Measurements from ENCODE around the gene REPS2.

REPS2 gene

DNA sequence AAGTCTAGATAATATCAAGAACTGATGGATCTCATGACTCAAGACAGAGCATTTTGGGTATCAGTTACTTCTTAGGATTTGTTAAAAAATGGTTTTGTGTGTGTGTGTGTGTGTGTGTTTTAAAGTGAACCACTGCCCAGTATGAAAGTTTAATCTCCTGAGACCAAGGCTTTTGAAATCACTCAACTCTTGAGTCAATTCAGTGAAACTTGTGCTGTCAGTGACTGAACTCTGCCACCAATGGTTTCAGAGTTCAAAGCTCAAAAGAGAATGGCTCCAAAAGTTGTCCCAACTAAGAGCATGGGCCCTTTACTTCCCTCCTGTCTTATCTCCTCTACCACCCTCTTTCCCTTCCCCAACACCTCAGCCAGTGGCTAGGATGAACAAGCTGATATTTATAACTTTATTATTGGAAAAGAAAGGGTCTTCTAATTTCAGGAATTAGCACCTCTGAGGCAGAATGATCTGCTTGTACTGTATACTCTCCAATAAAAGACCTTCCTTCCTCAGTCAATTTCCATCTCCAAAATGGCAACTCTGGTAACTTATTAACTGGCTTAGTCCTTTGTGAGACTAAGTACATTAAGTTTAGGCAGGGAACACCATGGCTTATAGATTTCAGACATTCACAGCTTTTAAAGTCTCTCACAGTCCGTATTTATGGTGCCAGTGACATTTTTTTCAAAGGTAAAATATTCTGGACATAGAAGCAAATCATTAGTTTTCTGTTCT, 152.2 kb downstream of the REPS2 start:
- DNase-seq, result no peak

DNA sequence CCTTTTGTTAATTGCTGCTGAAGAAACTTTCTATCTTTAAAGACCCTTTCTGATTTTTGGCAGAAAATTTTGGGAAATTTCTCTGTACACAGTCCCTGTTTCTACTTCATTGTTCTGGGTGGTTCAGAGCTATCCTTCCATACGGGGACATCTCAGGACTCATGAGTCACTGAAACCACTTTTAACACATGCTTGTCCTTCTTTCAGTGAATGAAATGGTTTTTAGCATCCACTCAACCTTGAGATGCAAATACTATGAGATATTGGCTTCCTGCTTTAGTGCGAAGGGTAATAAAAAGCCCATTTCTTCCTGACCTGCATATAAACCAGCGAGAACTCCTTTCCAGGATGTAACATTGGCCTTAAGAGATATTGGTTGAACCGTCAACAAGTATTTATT, 158.0 kb downstream of the REPS2 start:
- DNase-seq, result no peak

- DNase-seq, result no peak
Observed at GRCh38 chrX:17120816-17121215, 174.4 kb downstream of the REPS2 start.

- DNase-seq, result no peak
Observed at GRCh38 chrX:17154001-17154400, 207.5 kb downstream of the REPS2 start.

DNA sequence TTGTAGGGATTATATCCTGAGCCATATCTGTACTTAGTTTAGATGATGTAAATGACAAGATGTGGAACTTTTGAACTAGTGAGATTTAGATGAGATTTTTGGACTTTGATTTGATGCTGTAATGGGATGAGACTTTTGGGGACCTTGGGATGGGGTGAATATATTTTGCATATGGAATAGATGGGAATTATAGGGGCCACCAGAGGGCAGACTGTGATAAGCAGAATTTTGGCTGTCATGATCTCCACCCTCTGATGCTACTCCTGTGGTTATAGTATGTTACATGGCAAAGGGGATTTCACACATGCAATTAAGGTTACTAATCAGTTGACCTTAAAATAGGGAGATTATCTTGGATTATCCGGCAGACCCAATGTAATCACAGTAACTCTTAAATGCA, 214.5 kb downstream of the REPS2 start:
- no peak for DNase-seq

DNA sequence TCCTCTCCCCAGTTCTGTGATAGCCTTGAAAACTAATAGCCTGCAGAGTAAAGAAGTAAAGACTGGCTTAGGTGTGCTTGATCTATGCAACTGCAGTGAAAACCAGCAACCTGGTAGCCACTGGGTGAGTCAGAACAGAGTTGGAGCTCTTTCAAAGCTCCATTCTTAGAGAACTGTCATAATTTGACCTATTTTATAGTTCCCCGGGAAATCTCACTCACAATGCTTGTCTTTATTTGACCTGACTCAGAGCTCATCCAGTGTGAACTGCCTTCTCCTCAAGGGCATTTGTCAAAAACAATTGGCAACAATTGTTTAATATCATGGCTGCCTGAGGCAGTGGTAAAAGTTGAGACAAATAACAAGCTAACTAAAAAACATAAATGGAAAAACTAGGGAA, 215.5 kb downstream of the REPS2 start:
- no peak for DNase-seq

DNA sequence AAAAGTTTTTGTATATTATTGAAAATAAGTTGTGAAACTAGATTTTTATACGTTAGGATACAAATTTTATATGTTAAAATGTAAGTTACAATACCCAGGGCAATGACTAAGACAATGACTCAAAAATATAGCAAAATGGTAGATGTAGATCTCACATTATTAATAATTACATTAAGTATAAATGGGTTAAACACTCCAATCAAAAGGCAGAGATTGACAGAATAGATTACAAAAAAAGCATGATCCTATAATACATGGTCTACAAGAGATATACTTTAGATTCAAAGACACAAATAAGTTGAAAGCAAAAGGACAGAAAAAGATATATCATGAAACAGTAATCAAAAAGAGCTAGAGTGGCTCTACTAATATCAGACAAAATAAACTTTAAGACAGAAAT, 217.6 kb downstream of the REPS2 start:
- no peak for DNase-seq

- DNase-seq, result no peak
Observed at GRCh38 chrX:17164941-17165340, 218.5 kb downstream of the REPS2 start.

DNA sequence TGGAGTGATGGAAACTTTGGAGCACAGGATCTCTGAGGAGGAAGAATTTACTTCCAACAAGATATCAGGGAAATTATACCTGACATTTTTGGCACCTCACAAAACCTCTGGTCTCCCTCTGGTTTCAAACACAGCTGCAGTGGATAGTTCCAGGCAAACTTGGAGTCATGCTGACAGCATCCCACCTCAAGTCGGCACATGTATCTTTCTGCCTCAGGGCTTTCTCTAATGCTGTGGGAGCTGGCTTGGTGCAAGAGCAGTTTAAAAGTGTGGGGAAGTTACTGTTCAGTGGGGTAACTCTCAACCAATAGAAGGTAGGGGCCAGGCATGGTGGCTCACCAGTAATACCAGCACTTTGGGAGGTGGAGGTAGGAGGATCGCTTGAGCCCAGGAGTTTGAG, 221.5 kb downstream of the REPS2 start:
- DNase-seq, result no peak

- DNase-seq, result no peak
Observed at GRCh38 chrX:17170973-17171372, 224.5 kb downstream of the REPS2 start.

DNA sequence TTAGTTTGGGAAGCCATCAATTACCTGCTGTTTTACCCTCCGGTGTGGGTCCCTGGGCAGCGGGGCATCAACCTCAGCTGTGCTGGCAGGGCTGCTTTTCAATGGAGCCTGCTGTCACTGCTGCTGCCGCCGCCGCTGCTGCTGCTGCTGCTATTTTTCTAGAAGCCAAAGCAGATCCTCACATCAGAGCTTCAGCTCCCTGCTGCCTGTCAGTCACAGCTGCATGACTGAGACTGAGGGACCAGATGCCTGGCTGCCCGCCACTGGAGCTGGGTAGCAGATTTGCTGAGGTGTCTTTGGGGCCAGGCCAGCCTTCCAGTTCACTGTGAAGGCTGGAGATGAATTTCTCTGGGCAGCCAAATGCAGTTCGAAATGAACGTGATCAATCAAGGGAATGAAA, 228.2 kb downstream of the REPS2 start:
- DNase-seq, result no peak

DNA sequence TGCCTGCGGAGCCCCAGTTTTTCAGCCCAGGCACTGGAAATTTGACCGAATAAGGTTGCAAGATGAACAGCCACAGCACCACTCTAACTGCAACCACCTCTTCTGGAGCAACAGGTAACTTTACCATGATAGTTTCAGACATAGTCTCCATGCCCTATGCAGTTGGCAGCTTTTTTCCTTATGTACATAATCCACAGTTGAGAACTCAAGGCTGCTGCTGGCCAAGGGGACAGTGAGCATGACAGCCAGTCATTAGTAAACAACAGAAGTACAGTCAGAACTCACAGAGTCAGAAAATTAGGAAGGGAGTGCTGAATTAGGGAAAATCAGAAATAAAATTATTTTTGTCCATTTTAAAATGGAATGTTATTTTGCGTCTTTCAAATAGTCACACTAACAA, 235.9 kb downstream of the REPS2 start:
- no peak for DNase-seq

- no peak for DNase-seq
Observed at GRCh38 chrX:17183566-17183965, 237.1 kb downstream of the REPS2 start.

DNA sequence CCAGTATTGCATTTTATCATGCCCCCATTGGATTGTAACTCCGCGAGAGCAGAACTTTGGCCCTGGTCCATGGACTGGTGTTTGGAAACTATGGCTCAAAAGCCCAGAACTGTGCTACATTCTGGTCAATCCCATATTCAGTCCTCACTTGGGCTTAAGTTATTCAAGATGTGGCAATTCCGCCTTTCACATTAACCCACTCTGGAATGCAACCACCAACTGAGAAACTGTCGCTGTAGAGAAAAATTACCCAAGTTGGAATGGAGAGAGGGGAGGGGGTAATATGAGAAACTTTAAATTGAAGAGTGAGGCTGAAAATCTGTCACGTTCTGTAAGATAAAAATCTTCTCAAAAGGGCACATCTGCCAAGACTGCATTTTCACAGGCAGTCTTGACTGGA, 239.0 kb downstream of the REPS2 start:
- no peak for DNase-seq

DNA sequence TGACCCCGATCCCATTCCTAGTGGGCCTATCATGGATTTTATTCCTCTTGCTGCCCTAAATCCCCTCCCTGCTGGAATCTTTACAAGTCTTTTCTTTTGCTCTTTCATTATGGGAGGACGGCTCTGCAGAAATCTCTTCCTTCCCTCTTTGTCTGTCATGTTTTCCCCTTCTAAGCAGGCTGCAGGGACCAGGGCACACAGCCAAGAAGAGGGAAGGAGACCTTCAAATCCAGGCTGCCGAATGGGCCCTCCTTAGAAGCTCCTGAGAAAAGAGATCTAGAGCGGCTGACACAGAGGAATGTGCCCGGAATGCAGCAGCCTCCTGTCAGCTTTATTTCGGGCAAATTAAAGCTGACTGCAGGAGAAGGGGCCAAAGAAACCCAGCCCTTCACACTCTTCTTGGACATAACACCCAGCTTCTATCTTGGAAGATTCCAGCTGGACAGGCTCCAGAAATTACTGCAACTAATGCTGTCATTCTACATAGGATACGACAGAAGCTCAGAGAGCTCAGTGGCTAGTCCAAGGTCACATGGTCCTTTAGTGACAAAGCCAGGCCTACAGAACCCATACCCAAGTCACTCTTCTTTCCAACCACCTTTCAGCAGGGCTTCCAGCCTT, 240.8 kb downstream of the REPS2 start:
- no peak for DNase-seq

- no peak for DNase-seq
Observed at GRCh38 chrX:17192106-17192505, 245.6 kb downstream of the REPS2 start.

All from amniotic stem cell (primary cell).